ENCODE measurements around the gene NOP56.

GRCh38 chr20:2654831-2655230 lies 2.4 kb downstream of the NOP56 start:
- TF ChIP-seq, protein P1, sequence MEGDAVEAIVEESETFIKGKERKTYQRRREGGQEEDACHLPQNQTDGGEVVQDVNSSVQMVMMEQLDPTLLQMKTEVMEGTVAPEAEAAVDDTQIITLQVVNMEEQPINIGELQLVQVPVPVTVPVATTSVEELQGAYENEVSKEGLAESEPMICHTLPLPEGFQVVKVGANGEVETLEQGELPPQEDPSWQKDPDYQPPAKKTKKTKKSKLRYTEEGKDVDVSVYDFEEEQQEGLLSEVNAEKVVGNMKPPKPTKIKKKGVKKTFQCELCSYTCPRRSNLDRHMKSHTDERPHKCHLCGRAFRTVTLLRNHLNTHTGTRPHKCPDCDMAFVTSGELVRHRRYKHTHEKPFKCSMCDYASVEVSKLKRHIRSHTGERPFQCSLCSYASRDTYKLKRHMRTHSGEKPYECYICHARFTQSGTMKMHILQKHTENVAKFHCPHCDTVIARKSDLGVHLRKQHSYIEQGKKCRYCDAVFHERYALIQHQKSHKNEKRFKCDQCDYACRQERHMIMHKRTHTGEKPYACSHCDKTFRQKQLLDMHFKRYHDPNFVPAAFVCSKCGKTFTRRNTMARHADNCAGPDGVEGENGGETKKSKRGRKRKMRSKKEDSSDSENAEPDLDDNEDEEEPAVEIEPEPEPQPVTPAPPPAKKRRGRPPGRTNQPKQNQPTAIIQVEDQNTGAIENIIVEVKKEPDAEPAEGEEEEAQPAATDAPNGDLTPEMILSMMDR (IDR thresholded peaks at IDR 0.05), result no peak
- TF ChIP-seq POLR2A (IDR thresholded peaks at IDR 0.05), result no peak

Measured in right lobe of liver (tissue), 4 donors.